HCT116 (cell line): ENCODE results near the gene TNNC2. TPM values are rescaled to one million over a fixed set of nuclear protein-coding genes. Genes with fewer than 3 reads are reported as not detected.

Experiments
- ATAC-seq: fragments of 200-7000 bp; cut with Tn5 transposase; 2 replicates; pipeline ENCODE4 v1.9.1; 2020; ENCODE audit warnings: mild to moderate bottlenecking, moderate library complexity
- BruUV-seq: library from RNA; stranded (reverse); fragments of 400-500 nt; replicated peaks from 2 replicates; lab custom pipeline; 2021; lab: Mats Ljungman, UMichigan
- CTCF ChIA-PET: fragments of 300-600 bp; sonication (Branson Sonifier 250); formaldehyde crosslinking; loops from one replicate; lab custom pipeline; 2021; ENCODE audit warnings: antibody characterized with exemption; lab: Charles Lee
- POLR2A ChIA-PET: fragments of 300-600, 350-600 bp; sonication (Branson Sonifier 250); formaldehyde crosslinking; loops from one replicate; lab custom pipeline; 2021; ENCODE audit warnings: antibody characterized with exemption; lab: Charles Lee
- RAD21 ChIA-PET, 2 experiments: fragments of 300-600 bp; sonication (Branson Sonifier 250); formaldehyde crosslinking; loops; one replicate each; lab custom pipeline; 2023; ENCODE audit warnings: low total read pairs in 2 of 2; ENCODE audit not compliant: uncharacterized antibody in 2 of 2, unreplicated experiment in 2 of 2, low non-redundant PET in 1 of 2; lab: Charles Lee
- DNase-seq: peaks from one replicate; pipeline ENCODE4 v3.0.0-alpha.2; 2010; ENCODE audit warnings: low read depth, low spot score
- H2AFZ ChIP-seq: fragments of 200-600 bp; shearing (Covaris generic), sonication (generic); 2 replicates; pipeline ENCODE4 v1.6.1; 2017; ENCODE audit warnings: low read depth, mixed run types, mixed read lengths, antibody characterized with exemption, low read length; ENCODE audit not compliant: poor library complexity, severe bottlenecking
- H3K27ac ChIP-seq: 2 replicates; pipeline ENCODE4 v1.5.1; 2012; ENCODE audit warnings: low read depth, low read length
- H3K27me3 ChIP-seq: fragments of 200-600 bp; sonication (generic); 2 replicates; pipeline ENCODE4 v1.6.1; 2016; ENCODE audit warnings: mixed run types, low read length, mixed read lengths; ENCODE audit not compliant: insufficient read depth
- H3K36me3 ChIP-seq, 2 experiments: fragments of 200-500 bp in 1 of 2; fragments of 200-600 bp in 1 of 2; sonication (Bioruptor generic) in 1 of 2; sonication (generic) in 1 of 2; 2 replicates each; pipeline versions ENCODE4 v1.5.1 to v1.6.1; 2014 to 2016; ENCODE audit warnings: low read length in 2 of 2, inconsistent platforms in 1 of 2, mixed read lengths in 1 of 2, mixed run types in 1 of 2; ENCODE audit not compliant: insufficient read depth in 2 of 2, control insufficient read depth in 1 of 2
- H3K4me1 ChIP-seq, 2 experiments: fragments of 200-600 bp in 1 of 2; sonication (generic) in 1 of 2; 2 replicates each; pipeline versions ENCODE4 v1.5.1 to v1.6.1; 2012 to 2017; ENCODE audit warnings: low read length in 2 of 2, inconsistent platforms in 1 of 2, mild to moderate bottlenecking in 1 of 2, mixed read lengths in 1 of 2, mixed run types in 1 of 2, moderate library complexity in 1 of 2; ENCODE audit not compliant: insufficient read depth in 2 of 2, control insufficient read depth in 1 of 2
- H3K4me2 ChIP-seq: fragments of 200-600 bp; sonication (generic); 2 replicates; pipeline ENCODE4 v1.6.1; 2017; ENCODE audit warnings: mixed run types, low read length, mixed read lengths
- H3K4me3 ChIP-seq, 2 experiments: fragments of 200-600 bp in 1 of 2; sonication (generic) in 1 of 2; replicated peaks in 1 of 2; 2 replicates each; pipeline ENCODE4 v1.5.1; 2011 to 2016; ENCODE audit warnings: low read length in 2 of 2, control low read depth in 1 of 2, low read depth in 1 of 2, mild to moderate bottlenecking in 1 of 2, mixed read lengths in 1 of 2, mixed run types in 1 of 2
- H3K79me2 ChIP-seq: fragments of 200-600 bp; sonication (generic); 2 replicates; pipeline ENCODE4 v1.6.1; 2017; ENCODE audit warnings: mild to moderate bottlenecking, mixed run types, low read length, moderate library complexity, mixed read lengths; ENCODE audit not compliant: insufficient read depth
- H3K9ac ChIP-seq: fragments of 200-600 bp; sonication (generic); 2 replicates; pipeline ENCODE4 v1.6.1; 2016; ENCODE audit warnings: low read length, mixed read lengths
- H3K9me2 ChIP-seq: fragments of 200-600 bp; sonication (generic), shearing (Covaris generic); 2 replicates; pipeline ENCODE4 v1.6.1; 2017; ENCODE audit warnings: mixed run types, mild to moderate bottlenecking, moderate library complexity; ENCODE audit not compliant: insufficient read depth
- H3K9me3 ChIP-seq, 2 experiments: fragments of 200-500 bp in 1 of 2; fragments of 200-600 bp in 1 of 2; sonication (Bioruptor generic) in 1 of 2; sonication (generic) in 1 of 2; 2 replicates each; pipeline ENCODE4 v1.6.1; 2014 to 2017; ENCODE audit warnings: low read length in 2 of 2, mixed read lengths in 2 of 2, inconsistent platforms in 1 of 2, low read depth in 1 of 2, mild to moderate bottlenecking in 1 of 2, mixed run types in 1 of 2, moderate library complexity in 1 of 2; ENCODE audit not compliant: control insufficient read depth in 1 of 2, insufficient read depth in 1 of 2
- H4K20me1 ChIP-seq: fragments of 200-600 bp; sonication (generic), shearing (Covaris generic); 2 replicates; pipeline ENCODE4 v1.6.1; 2017; ENCODE audit warnings: mixed run types, mild to moderate bottlenecking, moderate library complexity; ENCODE audit not compliant: insufficient read depth
- ATF3 ChIP-seq: IDR thresholded peaks from 2 replicates; pipeline ENCODE4 v1.6.1; 2012
- CBX3 ChIP-seq: IDR thresholded peaks from 2 replicates; pipeline ENCODE4 v1.6.1; 2012; ENCODE audit warnings: low read depth
- CEBPB ChIP-seq: IDR thresholded peaks from 2 replicates; pipeline ENCODE4 v1.6.1; 2012; ENCODE audit warnings: low read depth
- CTCF ChIP-seq, 3 experiments: fragments of 200-600 bp in 1 of 3; sonication (generic) in 1 of 3; IDR thresholded peaks in 2 of 3; conservative IDR thresholded peaks in 1 of 3; 2 replicates each; pipeline ENCODE4 v1.5.1; 2012 to 2017; ENCODE audit warnings: low read depth in 2 of 3, low read length in 2 of 3, antibody characterized with exemption in 1 of 3, borderline replicate concordance in 1 of 3, control low read depth in 1 of 3, mild to moderate bottlenecking in 1 of 3, mixed read lengths in 1 of 3, mixed run types in 1 of 3, moderate library complexity in 1 of 3; ENCODE audit not compliant: insufficient read depth in 1 of 3
- EGR1 ChIP-seq: IDR thresholded peaks from 2 replicates; pipeline ENCODE4 v1.6.1; 2012; ENCODE audit warnings: low read depth
- ELF1 ChIP-seq: IDR thresholded peaks from 2 replicates; pipeline ENCODE4 v1.6.1; 2012; ENCODE audit warnings: low read depth, borderline replicate concordance
- EZH2 ChIP-seq: fragments of 200-600 bp; sonication (generic); IDR thresholded peaks from 2 replicates; pipeline ENCODE4 v1.6.1; 2017; ENCODE audit warnings: antibody characterized with exemption, mixed run types
- EZH2phosphoT487 ChIP-seq: fragments of 200-600 bp; IDR thresholded peaks from 2 replicates; pipeline ENCODE4 v1.6.1; 2018; ENCODE audit warnings: antibody characterized with exemption, borderline replicate concordance
- POLR2A ChIP-seq: IDR thresholded peaks from 2 replicates; pipeline ENCODE4 v1.7.0; 2011; ENCODE audit warnings: borderline replicate concordance; ENCODE audit not compliant: insufficient read depth, insufficient read length; ENCODE audit errors: extremely low read depth
- POLR2AphosphoS5 ChIP-seq: IDR thresholded peaks from 2 replicates; pipeline ENCODE4 v1.6.1; 2011; ENCODE audit warnings: mild to moderate bottlenecking, low read depth, low read length, moderate library complexity
- RAD21 ChIP-seq: IDR thresholded peaks from 2 replicates; pipeline ENCODE4 v1.6.1; 2012; ENCODE audit warnings: low read depth, mild to moderate bottlenecking
- SIN3A ChIP-seq: IDR thresholded peaks from 2 replicates; pipeline ENCODE4 v1.6.1; 2012; ENCODE audit warnings: low read depth
- YY1 ChIP-seq: IDR thresholded peaks from 2 replicates; pipeline ENCODE4 v1.6.1; 2011; ENCODE audit warnings: low read length, low read depth, moderate library complexity, mild to moderate bottlenecking; ENCODE audit not compliant: insufficient replicate concordance; ENCODE audit errors: extremely low read depth
- ZBTB33 ChIP-seq: IDR thresholded peaks from 2 replicates; pipeline ENCODE4 v1.6.1; 2011; ENCODE audit warnings: mild to moderate bottlenecking, low read length, moderate library complexity; ENCODE audit not compliant: insufficient replicate concordance; ENCODE audit errors: extremely low read depth
- ZFX ChIP-seq: fragments of 450-650 bp; IDR thresholded peaks from 2 replicates; pipeline ENCODE4 v1.6.1; 2017
- intact Hi-C: fragments of 100-400 bp; cut with micrococcal nuclease; formaldehyde crosslinking; loops from 2 replicates; pipeline ENCODE4 v1.10.0; 2022
- total RNA-seq: library from RNA; stranded (reverse); gene quantifications from one replicate; pipeline ENCODE4 v1.2.1, GENCODE V29; 2021; ENCODE audit not compliant: unreplicated experiment

The TNNC2 gene
- total RNA-seq, 1 experiment from 2014 or later = not detected

- RAD21 ChIA-PET = no interaction called here
- no peak overlapping the region for H3K4me2 ChIP-seq
- TF ChIP-seq EGR1 = no peak
- no peak for TF ChIP-seq SIN3A
- no peak for TF ChIP-seq EZH2
- no peak for TF ChIP-seq CBX3
- TF ChIP-seq ELF1 = no peak
- no peak for TF ChIP-seq ZFX
- TF ChIP-seq CTCF (IDR thresholded peaks at IDR 0.05 in 2 of 3, conservative IDR thresholded peaks at IDR 0.05 in 1 of 3; ENCODE audit: borderline replicate concordance in 1 of 3, insufficient read depth in 1 of 3, low read depth in 2 of 3, low read length in 2 of 3) = no peak
- TF ChIP-seq POLR2AphosphoS5 = no peak
- no peak for TF ChIP-seq EZH2phosphoT487
- TF ChIP-seq POLR2A = no peak
- no peak for TF ChIP-seq ATF3
- TF ChIP-seq YY1 = no peak
- no peak for TF ChIP-seq RAD21
- no peak for TF ChIP-seq CEBPB
- TF ChIP-seq ZBTB33 = no peak
- H3K36me3 ChIP-seq = peaks cover 0 to 2% of the 10 kb centered on the region in 2 experiments; a peak in 2 of 4 replicates
- H3K4me3 ChIP-seq = no peak overlapping the region
- H3K27ac ChIP-seq = no peak overlapping the region
- no peak overlapping the region for H3K9ac ChIP-seq
- no peaks in the 10 kb centered on the region for H4K20me1 ChIP-seq
- CTCF ChIA-PET = no interaction called here
- no peaks in the 10 kb centered on the region for H3K9me2 ChIP-seq
- no peaks in the 10 kb centered on the region for H3K9me3 ChIP-seq
- BruUV-seq = no TSS peak
- ATAC-seq (peak; percentile 34; the same call in 1 of the 2 replicates), DNase-seq (no peak)
- H3K27me3 ChIP-seq = no peaks in the 10 kb centered on the region
- no peaks in the 10 kb centered on the region for H3K4me1 ChIP-seq
- no peaks in the 10 kb centered on the region for H3K79me2 ChIP-seq
- intact Hi-C loops = no loop called here
- H2AFZ ChIP-seq = no peak overlapping the region
- POLR2A ChIA-PET = no interaction called here
These were observed 18.3 kb upstream of the TNNC2 start for GRCh38 chr20:45845452-45845851.
